IPS-NIHi7 (cell line): ENCODE measurements around the gene NSG1.

Source experiments
- DNase-seq: peaks from one replicate; pipeline ENCODE4 v3.0.0; 2012; ENCODE audit warnings: mixed read lengths; ENCODE audit errors: extremely low spot score

The NSG1 gene

DNA sequence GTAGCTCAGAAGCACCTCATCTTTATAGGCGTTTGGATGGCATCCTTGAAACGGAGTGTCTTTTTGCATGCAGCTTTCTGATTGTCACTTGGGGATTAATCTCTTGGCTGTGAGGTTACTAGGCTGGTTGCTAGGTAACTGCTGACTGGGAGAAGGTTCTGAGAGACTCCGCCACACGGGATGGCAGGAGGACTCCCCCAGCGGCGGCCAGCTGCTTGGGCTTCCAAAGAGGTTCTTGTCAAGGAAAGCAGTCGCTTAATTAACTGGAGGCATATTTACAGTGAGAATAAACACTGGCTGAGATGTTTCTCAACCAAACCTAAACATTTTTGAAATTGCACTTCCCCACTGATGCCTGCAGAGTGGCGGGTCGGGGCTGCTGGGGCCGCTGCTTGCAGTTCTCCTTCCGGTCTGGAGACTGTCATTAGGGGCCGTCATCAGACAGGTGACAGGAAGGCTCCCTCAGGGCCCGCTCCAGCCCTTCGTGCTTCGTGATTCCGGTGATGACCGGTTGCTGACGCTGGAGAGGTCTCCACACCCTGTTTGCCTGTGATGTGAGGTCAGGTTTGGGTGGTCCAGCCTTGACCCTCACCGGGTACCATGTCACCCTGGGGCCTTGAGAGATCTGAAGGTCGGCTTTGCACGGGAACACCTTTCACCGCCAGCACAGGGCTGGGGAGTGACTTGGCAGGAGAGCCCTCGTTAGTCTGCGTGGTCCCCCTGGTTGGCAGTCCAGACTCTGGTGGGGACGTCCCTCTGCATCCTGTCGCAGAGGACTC lies 9.1 kb downstream of the NSG1 start:
- DNase-seq: peak; percentile 48

DNA sequence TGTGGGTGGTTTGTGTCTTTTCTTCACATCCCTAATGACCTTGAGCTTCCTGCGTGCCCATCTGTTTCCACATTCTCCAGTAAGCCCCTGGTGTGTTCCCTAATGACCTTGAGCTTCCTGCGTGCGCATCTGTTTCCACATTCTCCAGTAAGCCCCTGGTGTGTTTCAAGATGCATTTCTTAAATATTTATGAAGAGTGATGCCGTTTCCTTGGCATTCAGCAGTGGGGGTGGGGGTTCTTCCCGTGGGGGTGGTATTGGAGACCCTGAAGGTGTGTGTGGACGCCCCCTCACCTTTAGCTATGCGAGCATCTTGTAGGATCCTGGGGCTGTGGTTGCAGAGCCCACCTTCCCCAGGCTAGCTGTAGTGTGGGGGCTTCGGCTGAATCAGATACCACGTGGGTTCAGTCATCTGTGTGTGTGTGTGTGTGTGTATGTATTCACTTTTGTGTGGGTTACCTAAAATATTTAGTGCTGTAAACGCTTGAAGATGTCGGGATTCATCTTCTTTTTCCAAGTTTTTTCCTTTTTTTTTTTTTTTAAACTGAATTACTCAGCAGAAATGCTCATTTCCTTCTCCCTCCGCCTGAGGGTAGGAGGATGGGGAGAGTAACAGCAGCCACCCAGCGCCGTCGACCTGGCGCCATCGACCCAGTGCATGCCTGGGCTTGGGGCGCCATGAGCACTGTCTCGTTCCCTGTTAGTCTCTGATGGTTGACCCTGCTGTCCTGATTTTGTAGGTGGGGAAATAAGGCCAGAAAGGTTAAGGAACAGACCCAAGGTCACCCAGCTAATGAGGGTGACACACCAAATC lies 9.9 kb downstream of the NSG1 start:
- no peak for DNase-seq

DNA sequence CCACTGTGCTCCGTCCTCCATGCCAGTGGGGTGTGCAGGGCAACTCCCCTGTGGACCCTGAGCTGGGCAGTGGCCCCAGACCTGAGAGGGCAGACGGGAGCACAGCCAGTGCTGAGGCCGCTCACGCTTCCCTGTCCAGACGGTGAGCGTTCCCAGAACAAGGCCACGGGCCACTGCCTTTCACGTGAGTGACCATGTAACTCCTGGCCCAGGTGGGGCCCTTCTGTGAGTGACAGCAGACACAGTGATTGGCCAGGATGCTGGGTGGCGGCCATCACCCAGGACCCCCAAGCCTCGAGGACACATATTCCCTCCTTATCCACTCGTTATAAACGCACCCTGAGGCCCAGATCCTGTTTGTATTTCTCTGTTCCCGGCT lies 10.5 kb downstream of the NSG1 start:
- DNase-seq: no peak

DNA sequence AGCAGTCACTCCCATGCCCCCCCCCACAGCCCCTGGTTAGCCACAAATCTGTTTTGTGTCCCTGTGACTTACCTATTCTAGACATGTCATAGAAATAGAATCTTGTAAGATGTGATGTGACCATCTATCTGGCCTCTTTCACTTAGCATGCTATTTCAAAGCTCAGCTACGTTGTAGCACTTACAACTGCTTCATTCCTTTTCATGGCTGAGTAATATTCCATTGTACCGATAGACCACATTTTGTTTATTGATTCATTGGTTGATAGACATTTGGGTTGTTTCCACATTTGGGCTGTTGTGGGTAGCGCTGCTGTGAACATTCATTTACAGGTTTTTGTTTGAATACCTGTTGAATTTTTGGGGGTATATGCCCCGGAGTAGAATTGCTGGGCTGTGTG lies 11.5 kb downstream of the NSG1 start:
- DNase-seq: no peak

DNA sequence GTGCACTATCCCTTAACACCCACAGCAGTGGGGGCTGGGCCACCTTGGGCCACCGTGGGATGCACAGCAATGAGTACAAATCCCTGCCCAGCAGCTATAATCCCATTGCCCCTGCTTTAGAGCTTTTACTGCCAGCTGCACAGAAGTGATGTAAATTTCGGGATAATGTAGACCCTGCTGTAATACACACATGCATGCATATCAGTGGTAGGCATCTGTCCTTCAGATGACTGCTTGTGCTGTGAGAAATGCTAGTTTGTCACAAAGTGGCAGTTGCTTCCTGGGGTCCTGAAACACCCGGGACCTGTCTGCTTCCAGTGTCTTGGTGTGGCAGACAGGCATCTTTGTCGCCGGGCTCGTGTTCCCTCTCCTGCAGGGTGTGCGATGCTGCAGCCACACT lies 14.1 kb downstream of the NSG1 start:
- DNase-seq: no peak

DNA sequence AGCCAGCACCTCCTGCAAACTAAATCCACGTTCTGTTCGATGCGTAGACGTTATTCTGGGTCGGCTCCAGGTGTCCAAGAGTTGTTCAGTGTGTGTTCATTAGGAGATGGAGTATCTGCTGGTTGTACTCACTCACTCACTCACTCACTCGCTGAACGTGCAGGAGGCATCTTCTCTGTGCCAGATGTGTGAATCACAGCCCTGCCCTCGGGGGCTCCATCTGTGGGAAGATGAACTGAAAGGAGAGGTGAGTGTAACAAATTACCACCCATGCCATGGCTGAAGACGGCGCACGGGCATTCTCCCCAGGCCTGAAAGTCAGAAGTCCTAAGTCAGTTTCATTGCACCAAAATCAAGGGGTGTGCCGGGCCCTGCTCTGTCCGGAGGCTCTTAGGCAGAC lies 16.1 kb downstream of the NSG1 start:
- no peak for DNase-seq

DNA sequence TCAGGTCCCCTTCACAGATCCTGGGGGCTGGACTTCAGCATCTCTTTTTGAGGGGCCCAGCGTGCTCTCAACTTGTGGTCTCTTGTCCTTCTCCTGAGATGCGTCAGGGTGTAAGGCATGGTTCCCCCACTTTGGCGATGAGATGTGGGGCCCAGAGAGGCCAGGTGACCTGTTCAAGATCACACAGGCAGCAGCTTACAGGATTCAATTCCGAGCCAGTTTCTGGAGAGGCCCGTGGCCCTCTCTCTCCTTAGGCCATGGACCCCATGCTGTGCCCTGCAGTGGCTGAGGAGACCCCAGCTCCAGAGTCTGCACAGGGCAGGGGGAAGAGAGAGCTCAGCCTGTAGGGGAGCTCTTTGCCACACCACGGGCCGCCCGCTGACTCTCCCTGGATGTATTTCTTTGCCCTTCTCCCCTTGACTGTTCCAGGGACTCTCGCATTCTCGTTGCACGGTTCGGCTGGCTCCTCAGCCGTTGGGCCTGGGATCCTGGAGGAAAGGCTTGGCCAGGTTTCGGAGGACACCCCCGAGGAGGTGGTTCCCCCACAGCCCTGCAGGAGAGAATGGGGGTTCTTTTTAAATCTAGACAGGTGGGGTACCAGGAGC lies 18.6 kb downstream of the NSG1 start:
- DNase-seq: no peak

DNA sequence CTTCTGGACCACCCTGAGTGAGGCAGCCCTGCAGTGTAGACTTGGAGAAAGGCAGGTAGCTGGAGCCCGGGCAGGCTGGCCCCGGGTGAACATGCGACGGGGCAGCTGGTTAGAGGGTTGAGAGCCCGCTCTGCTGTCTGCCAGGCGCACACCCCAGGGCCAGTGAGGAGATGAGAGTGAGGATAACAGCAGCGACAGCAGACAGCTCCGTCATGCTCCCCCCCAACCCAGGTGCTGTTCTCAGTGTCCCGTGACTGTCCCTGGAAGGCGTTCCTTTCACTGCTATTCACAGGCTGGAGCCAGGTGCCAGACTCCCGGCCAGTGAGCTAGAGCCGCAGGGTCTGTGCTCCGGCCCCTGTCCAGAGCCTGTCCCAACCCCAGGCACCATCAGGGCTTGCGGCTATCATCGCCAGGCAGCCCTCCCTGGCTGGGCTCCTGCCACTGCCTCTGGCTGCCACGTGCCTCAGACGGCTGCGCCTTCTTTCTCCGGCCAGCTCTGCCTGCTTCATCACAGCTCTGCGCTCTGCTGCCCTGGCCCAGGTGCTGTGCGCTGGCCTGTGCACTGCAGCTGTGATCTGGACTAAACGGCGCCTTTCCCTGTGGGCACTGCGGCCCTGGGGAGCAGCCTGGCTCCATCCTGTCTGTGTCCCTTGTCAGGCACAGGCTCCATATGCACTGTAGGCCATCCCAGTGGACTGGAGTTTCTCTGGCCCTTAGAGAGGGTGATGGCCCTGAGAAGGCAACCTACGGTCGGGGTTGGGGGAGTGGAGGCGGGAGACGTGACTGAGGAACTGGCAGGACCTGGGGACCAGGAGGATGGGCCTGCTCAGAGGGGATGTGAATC lies 19.8 kb downstream of the NSG1 start:
- no peak for DNase-seq

DNA sequence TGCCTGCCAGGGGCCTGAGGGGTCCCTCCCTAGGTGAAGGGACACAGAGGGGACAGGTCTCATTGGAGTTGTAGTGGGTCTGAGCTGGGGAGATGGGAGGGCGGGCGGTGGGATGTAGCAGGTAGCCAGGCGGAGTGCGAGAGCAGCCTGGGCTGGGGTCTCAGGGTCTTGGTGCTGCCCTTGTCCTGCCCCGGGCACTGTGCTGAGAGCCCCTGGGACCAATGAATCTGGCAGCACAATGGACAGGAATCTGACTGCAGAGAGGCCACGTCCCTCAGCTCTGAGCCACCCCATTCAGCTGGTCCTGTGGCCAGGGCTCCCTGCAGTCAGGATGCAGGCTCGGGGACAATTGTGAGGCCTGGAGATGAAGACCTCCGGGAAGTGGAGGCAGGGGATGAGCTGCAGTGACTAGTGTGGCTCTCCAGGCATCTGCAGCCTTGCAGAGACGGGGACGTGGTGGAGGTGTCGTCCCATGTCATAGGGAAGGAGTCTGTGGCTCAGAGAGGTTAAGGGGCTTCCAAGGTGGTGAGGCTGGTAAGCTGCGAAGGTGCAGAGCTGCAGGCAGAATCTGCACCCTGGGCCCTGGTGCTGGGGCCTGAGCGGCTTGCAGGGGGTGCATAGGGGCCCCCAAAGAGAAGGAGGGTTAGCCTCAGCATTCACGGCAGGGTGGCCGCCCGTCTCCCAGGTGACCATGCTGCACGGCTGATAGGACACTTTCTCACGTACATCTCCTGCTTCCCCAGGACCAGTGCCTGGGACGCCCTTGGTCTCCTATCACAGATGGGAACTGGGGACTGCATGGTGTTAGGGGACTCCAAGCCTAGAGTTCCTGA lies 20.6 kb downstream of the NSG1 start:
- no peak for DNase-seq

DNA sequence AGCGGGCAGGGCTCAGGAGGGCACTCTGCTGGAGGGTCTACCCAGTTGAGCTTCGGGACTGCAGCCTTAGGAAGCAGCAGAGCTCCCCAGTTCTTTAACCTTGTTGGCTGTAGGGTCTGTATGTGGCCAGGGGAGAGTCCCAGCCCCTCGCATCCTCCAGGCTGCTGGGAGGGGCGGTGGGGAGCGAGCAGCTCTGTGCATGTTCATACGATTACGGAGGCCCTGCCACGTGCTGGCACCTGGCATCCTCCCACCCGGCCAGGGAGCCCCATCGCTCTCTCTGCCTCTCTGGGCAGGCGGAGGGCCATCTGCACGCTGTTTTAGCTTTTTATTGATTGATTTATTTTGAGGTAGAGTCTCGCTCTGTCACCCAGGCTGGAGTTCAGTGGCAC lies 21.2 kb downstream of the NSG1 start:
- DNase-seq: no peak

DNA sequence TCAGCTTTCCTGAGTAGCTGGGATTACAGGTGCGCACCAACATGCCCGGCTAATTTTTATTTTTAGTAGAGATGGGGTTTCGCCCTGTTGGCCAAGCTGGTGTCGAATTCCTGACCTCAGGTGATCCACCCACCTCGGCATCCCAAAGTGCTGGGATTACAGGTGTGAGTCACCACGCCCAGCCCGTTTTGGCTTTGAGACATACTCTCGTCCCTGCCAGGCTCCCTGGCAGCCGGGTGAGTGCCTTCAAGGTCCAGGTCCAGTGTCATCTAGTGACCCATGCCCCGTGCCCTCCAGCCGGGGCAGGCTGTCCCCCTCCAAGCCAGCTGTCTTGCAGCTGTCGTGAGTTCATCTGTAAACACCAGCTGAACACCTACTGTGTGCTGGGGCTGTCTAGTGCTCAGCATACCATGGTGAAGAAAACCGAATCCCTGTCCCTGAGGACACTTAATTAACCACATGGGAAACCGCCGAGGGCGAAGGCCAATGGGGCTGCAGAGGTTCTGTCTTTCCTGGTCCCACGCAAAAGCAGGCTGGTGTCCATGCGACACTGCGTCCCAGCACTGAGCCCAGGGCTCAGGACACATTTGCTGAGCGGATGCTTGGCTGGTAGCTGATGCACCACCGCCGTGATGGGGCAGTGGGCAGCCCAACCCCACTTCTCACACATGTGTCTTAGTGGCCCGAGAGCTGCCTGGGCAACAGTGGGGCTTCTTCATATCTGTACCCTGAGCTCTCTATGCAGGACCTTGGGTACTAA lies 21.9 kb downstream of the NSG1 start:
- no peak for DNase-seq

DNA sequence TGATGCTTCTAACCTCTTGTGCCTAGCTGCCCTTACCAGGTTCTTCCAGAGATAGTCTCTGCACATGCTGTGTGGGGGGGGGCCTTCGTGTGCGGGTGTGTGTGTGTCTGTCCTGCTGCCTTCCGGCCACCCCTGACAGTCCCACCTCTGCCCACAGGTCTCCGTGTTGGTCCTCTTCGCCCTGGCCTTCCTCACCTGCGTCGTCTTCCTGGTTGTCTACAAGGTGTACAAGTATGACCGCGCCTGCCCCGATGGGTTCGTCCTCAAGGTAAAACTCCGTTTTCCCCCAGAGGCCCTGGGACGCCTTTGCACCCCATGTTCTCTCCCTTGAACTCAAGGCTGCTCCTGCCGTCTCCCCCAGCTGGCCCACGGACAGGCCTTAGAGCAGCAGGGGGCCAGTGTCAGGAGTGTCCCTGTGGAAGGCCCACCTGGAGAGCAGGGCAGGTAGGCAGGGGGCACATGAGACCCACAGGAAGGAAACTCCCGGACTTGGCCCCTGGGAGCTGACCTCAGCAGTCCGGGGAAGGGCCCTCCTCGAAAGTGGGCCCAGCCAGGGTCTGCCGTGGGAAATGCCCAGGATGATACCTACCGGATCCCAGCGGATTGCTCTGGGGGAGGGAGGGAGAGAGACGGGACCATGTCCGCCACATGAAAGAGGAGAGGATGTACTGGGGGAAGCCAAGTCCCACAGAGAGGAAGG lies 22.7 kb downstream of the NSG1 start:
- DNase-seq: no peak

DNA sequence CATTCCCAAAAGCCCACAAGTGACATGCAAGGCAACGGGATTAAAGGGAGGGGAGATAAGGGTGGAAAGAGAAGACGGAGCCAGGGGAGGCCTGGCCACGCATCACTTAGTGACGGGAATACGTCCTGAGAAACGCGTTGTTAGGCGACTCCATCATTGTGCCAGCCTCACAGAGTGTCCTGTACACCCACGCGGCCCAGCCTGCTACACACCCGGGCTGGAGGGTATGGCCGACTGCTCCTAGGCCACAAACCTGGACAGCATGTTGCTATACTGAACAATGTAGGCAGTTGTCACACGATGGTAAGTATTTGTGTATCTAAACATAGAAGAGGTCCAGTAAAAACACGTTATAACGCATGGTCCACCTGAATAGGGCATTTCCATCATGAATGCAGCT lies 23.4 kb downstream of the NSG1 start:
- DNase-seq: no peak

DNA sequence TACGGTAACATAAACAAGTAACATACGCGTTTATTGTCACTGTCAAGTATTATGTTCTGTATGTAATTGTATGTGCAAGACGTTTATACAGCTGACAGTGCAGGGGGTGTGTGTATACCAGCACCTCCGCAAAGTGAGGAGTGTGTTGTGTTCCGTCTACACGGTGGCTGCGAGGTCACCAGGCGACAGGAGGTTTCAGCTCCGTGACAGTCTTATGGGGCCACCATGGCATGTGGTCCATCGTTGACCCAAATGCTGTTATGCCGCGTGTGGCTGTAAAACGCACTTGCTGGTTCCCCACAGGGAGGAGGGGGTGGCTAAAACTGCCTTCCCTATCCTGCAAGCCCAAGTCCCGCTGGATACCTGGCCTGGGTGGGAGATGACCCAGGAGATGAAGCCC lies 25.0 kb downstream of the NSG1 start:
- DNase-seq: no peak

DNA sequence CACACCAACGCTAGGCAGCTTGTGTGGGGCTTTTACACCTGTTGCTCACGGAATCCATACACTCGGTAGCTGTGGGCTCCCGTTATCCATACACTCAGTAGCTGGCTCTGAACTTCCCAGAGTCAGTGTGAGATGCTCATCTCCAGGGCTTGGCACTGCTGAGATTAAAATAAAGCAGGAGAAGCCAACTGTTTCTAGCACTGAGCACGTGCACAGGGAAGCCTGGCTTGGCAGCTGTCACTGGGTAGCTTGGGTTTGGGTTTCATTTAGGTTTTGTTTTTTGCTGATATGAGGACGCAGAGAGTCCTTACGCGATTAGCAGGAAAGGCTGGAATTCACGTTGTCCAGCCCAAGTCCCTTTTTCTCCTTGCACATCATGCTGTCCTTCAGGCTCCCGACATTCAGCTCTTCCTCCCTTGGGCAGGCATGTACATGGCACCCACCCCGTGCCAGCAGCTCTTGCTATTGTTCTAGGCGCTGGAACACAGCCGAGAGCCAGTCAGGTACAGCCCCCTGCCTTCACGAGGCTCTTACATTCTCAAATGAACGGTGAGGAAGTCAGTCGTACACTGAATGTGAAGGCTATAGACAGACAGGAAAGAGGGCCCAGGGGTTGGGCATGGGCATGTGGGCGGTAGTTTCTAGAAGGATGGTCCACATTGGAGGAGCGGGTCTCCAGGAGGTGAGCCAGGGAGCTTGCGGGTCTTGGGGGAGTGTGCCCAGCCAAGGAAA lies 25.9 kb downstream of the NSG1 start:
- no peak for DNase-seq

DNA sequence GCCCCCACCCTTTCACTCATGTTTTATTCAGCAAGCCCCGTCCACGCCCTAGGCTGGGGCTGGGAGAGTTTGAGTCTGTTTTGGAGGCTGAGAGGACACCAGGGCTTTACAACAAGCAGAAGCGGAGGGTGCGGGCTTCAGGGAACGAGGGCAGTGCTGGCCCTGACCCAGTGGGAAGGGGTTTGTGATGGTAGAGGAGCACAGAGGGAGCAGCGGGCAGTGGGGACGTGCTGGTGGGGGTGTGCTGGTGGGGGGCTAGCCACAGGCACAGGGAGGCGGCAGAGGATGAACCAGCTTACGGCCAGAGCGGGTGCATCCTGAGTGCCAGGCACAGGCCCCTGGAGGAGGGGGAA lies 26.4 kb downstream of the NSG1 start:
- DNase-seq: no peak

DNA sequence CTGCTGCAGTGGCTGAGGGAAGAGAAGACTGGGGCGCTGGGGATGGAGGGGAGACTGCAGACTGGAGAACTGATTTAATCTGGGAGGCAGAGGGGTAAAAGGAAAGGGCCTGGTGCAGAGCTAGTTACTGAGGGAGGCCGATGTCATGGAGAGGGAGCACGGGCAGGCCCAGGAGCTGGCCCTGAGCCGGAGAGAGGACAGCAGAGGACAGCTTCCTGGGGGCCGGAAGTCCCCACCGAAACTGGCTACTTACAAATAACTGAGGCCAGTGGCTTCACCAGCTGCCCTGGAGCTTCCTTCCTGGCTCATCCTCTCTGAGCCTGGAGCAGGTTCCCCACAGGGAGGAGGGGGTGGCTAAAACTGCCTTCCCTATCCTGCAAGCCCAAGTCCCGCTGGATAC lies 26.9 kb downstream of the NSG1 start:
- DNase-seq: no peak

DNA sequence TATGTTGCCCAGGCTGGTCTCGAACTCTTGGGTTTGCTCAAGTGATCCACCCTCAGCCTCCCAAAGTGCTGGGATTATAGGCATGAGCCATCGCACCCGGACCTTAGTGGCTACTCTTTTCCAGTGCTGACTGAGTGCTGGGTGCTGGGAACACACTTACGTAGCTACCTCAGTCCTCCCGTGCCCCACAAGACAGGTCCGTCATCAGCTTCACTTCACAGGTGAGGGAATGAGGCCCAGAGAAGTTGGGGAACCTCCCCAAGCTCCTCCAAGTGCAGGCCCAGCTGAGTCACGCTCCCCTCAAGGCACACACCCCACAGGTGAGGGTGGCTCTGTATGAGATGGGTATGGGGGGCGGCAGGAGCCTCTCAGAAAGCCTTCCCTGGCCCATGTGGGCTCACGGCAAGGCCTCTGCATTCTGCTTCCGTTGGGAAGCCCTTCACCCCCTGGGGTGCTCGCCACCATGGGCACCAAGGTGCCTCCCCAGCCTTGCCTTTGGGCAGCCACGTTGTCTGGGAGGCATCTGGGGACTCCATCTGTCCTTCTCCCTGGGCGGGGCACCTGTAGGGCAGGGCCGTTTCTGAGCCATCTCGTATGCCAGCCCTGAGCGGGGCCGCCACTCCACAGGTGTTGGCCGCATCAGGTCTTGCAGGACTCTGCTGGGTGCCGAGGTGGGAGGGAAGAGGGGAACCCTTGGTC lies 28.4 kb downstream of the NSG1 start:
- DNase-seq: no peak
